ENCODE measurements around the gene FAM107B.

FAM107B gene

GRCh38 chr10:14535457-14536130 is 239.1 kb downstream of the FAM107B start:
- no peak for DNase-seq
- in situ Hi-C loops (cut with MboI; ENCODE audit: low pct_unique_long_range_greater_than_20kb, low sequenced_read_pairs), result loop anchor here (25.0 kb wide), 1 partner anchor 302 kb away; the partner anchor contains the start of genes CDNF, HSPA14 and MSANTD7

GRCh38 chr10:14534152-14534551 is 240.5 kb downstream of the FAM107B start:
- DNase-seq, result no peak
- in situ Hi-C loops (cut with MboI; ENCODE audit: low pct_unique_long_range_greater_than_20kb, low sequenced_read_pairs), result loop anchor here (25.0 kb wide), 1 partner anchor 303 kb away; the partner anchor contains the start of genes CDNF, HSPA14 and MSANTD7

- in situ Hi-C loops (cut with MboI; ENCODE audit: low pct_unique_long_range_greater_than_20kb, low sequenced_read_pairs), result loop anchor here (25.0 kb wide), 1 partner anchor 304 kb away; the partner anchor contains the start of genes CDNF, HSPA14 and MSANTD7
- DNase-seq, result no peak
Measured at GRCh38 chr10:14533295-14533694, 241.4 kb downstream of the FAM107B start.

- in situ Hi-C loops (cut with MboI; ENCODE audit: low pct_unique_long_range_greater_than_20kb, low sequenced_read_pairs), result loop anchor here (25.0 kb wide), 1 partner anchor 305 kb away; the partner anchor contains the start of genes CDNF, HSPA14 and MSANTD7
- DNase-seq, result no peak
Measured at GRCh38 chr10:14532473-14533251, 242.0 kb downstream of the FAM107B start.

GRCh38 chr10:14531974-14532373 is 242.7 kb downstream of the FAM107B start:
- in situ Hi-C loops (cut with MboI; ENCODE audit: low pct_unique_long_range_greater_than_20kb, low sequenced_read_pairs), result loop anchor here (25.0 kb wide), 1 partner anchor 305 kb away; the partner anchor contains the start of genes CDNF, HSPA14 and MSANTD7

GRCh38 chr10:14530465-14530864 is 244.2 kb downstream of the FAM107B start:
- in situ Hi-C loops (cut with MboI; ENCODE audit: low pct_unique_long_range_greater_than_20kb, low sequenced_read_pairs), result loop anchor here (25.0 kb wide), 1 partner anchor 307 kb away; the partner anchor contains the start of genes CDNF, HSPA14 and MSANTD7
- DNase-seq, result no peak

More at GRCh38 chr10:14531974-14532373, 242.7 kb downstream of the FAM107B start:
- no peak for DNase-seq

- in situ Hi-C loops (cut with MboI; ENCODE audit: low pct_unique_long_range_greater_than_20kb, low sequenced_read_pairs), result loop anchor here (25.0 kb wide), 1 partner anchor 308 kb away; the partner anchor contains the start of genes CDNF, HSPA14 and MSANTD7
- DNase-seq, result no peak
Measured at GRCh38 chr10:14529351-14529750, 245.3 kb downstream of the FAM107B start.

GRCh38 chr10:14528450-14528849 is 246.2 kb downstream of the FAM107B start:
- no peak for DNase-seq
- in situ Hi-C loops (cut with MboI; ENCODE audit: low pct_unique_long_range_greater_than_20kb, low sequenced_read_pairs), result loop anchor here (25.0 kb wide), 1 partner anchor 309 kb away; the partner anchor contains the start of genes CDNF, HSPA14 and MSANTD7

- in situ Hi-C loops (cut with MboI; ENCODE audit: low pct_unique_long_range_greater_than_20kb, low sequenced_read_pairs), result loop anchor here (25.0 kb wide), 1 partner anchor 309 kb away; the partner anchor contains the start of genes CDNF, HSPA14 and MSANTD7
- DNase-seq, result no peak
Measured at GRCh38 chr10:14527915-14528314, 246.8 kb downstream of the FAM107B start.

GRCh38 chr10:14527134-14527844 is 247.4 kb downstream of the FAM107B start:
- no peak for DNase-seq
- in situ Hi-C loops (cut with MboI; ENCODE audit: low pct_unique_long_range_greater_than_20kb, low sequenced_read_pairs), result loop anchor here (25.0 kb wide), 1 partner anchor 310 kb away; the partner anchor contains the start of genes CDNF, HSPA14 and MSANTD7

- in situ Hi-C loops (cut with MboI; ENCODE audit: low pct_unique_long_range_greater_than_20kb, low sequenced_read_pairs), result loop anchor here (25.0 kb wide), 1 partner anchor 311 kb away; the partner anchor contains the start of genes CDNF, HSPA14 and MSANTD7
- DNase-seq, result no peak
Measured at GRCh38 chr10:14526326-14526725, 248.4 kb downstream of the FAM107B start.

GRCh38 chr10:14524691-14525324 is 249.9 kb downstream of the FAM107B start:
- no peak for DNase-seq
- in situ Hi-C loops (cut with MboI; ENCODE audit: low pct_unique_long_range_greater_than_20kb, low sequenced_read_pairs), result loop anchor here (25.0 kb wide), 1 partner anchor 312 kb away; the partner anchor contains the start of genes CDNF, HSPA14 and MSANTD7

- in situ Hi-C loops (cut with MboI; ENCODE audit: low pct_unique_long_range_greater_than_20kb, low sequenced_read_pairs), result no loop called here
- no peak for DNase-seq
Measured at GRCh38 chr10:14523286-14523685, 251.4 kb downstream of the FAM107B start.

- no peak for DNase-seq
Measured at GRCh38 chr10:14519785-14520184, 254.9 kb downstream of the FAM107B start.

GRCh38 chr10:14518149-14518548 is 256.5 kb downstream of the FAM107B start:
- no peak for DNase-seq
- in situ Hi-C loops (cut with MboI; ENCODE audit: low pct_unique_long_range_greater_than_20kb, low sequenced_read_pairs), result no loop called here

More at GRCh38 chr10:14519785-14520184, 254.9 kb downstream of the FAM107B start:
- in situ Hi-C loops (cut with MboI; ENCODE audit: low pct_unique_long_range_greater_than_20kb, low sequenced_read_pairs), result no loop called here

- in situ Hi-C loops (cut with MboI; ENCODE audit: low pct_unique_long_range_greater_than_20kb, low sequenced_read_pairs), result no loop called here
Measured at GRCh38 chr10:14513123-14513522, 261.6 kb downstream of the FAM107B start.

GRCh38 chr10:14510346-14510745 is 264.4 kb downstream of the FAM107B start:
- in situ Hi-C loops (cut with MboI; ENCODE audit: low pct_unique_long_range_greater_than_20kb, low sequenced_read_pairs), result no loop called here
- DNase-seq, result no peak

More at GRCh38 chr10:14513123-14513522, 261.6 kb downstream of the FAM107B start:
- no peak for DNase-seq

- no peak for DNase-seq
- in situ Hi-C loops (cut with MboI; ENCODE audit: low pct_unique_long_range_greater_than_20kb, low sequenced_read_pairs), result no loop called here
Measured at GRCh38 chr10:14508725-14509124, 266.0 kb downstream of the FAM107B start.

Measured in KBM-7 (cell line).